Liver (tissue), 3 donors: ENCODE results near the gene PGK2.

ENCODE experiments used
- FOXA1 ChIP-seq: IDR thresholded peaks from 2 replicates; pipeline ENCODE4 v1.6.1; 2016; ENCODE audit warnings: antibody characterized with exemption
- YY1 ChIP-seq: IDR thresholded peaks from 2 replicates; pipeline ENCODE4 v1.6.1; 2016; ENCODE audit warnings: antibody characterized with exemption, mild to moderate bottlenecking
- TF ChIP-seq, protein P1 (sequence below): fragments of 150-350 bp; IDR thresholded peaks from 2 replicates; pipeline ENCODE4 v1.5.1; 2017; ENCODE audit warnings: improper control_type of control experiment, low read depth, low read length; ENCODE audit not compliant: missing input control
- TF ChIP-seq, protein P2 (sequence below): IDR thresholded peaks from 2 replicates; pipeline ENCODE4 v1.6.1; 2016; ENCODE audit warnings: antibody characterized with exemption
- TF ChIP-seq, protein P3 (sequence below): IDR thresholded peaks from 2 replicates; pipeline ENCODE4 v1.6.1; 2016; ENCODE audit warnings: antibody characterized with exemption
- TF ChIP-seq, protein P4 (sequence below): IDR thresholded peaks from 2 replicates; pipeline ENCODE4 v1.6.1; 2016; ENCODE audit warnings: antibody characterized with exemption, mild to moderate bottlenecking
- donor health status: healthy.
- donor health status: healthy.

DNA sequence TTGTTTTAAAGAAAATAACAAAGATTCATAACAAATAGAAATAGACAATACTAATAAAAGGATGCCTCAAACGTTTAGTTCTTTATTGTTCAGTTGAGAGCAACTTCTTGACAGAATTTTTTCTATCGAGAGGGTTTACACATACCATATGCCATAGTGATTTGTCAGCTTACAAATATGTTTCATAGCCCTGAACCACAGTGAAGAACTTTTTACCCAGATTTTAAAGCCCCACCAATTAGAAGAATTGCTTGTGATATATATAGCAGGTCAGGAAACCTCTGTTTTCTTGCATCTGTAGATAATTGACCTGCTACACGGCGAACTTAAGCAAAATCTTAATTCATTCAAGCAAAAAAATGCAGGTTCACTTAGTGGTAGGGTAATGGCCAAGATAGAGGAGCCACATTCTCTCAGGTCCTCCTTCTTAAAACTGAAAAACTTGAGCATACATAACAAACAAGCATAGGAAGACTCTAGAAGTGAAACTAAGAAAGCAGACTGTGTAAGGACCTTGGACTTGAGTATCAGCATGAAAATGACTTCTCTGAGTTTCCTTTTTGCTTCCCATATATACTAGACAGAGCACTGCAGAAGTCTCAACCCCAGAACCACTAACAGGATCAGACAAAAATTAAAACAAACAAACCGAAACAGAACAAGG lies 39.8 kb upstream of the PGK2 start:
- TF ChIP-seq, protein P1, sequence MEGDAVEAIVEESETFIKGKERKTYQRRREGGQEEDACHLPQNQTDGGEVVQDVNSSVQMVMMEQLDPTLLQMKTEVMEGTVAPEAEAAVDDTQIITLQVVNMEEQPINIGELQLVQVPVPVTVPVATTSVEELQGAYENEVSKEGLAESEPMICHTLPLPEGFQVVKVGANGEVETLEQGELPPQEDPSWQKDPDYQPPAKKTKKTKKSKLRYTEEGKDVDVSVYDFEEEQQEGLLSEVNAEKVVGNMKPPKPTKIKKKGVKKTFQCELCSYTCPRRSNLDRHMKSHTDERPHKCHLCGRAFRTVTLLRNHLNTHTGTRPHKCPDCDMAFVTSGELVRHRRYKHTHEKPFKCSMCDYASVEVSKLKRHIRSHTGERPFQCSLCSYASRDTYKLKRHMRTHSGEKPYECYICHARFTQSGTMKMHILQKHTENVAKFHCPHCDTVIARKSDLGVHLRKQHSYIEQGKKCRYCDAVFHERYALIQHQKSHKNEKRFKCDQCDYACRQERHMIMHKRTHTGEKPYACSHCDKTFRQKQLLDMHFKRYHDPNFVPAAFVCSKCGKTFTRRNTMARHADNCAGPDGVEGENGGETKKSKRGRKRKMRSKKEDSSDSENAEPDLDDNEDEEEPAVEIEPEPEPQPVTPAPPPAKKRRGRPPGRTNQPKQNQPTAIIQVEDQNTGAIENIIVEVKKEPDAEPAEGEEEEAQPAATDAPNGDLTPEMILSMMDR, result no peak
- TF ChIP-seq, protein P2, sequence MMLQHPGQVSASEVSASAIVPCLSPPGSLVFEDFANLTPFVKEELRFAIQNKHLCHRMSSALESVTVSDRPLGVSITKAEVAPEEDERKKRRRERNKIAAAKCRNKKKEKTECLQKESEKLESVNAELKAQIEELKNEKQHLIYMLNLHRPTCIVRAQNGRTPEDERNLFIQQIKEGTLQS, result no peak
- TF ChIP-seq, protein P3, sequence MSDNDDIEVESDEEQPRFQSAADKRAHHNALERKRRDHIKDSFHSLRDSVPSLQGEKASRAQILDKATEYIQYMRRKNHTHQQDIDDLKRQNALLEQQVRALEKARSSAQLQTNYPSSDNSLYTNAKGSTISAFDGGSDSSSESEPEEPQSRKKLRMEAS, result no peak
- TF ChIP-seq, protein P4, sequence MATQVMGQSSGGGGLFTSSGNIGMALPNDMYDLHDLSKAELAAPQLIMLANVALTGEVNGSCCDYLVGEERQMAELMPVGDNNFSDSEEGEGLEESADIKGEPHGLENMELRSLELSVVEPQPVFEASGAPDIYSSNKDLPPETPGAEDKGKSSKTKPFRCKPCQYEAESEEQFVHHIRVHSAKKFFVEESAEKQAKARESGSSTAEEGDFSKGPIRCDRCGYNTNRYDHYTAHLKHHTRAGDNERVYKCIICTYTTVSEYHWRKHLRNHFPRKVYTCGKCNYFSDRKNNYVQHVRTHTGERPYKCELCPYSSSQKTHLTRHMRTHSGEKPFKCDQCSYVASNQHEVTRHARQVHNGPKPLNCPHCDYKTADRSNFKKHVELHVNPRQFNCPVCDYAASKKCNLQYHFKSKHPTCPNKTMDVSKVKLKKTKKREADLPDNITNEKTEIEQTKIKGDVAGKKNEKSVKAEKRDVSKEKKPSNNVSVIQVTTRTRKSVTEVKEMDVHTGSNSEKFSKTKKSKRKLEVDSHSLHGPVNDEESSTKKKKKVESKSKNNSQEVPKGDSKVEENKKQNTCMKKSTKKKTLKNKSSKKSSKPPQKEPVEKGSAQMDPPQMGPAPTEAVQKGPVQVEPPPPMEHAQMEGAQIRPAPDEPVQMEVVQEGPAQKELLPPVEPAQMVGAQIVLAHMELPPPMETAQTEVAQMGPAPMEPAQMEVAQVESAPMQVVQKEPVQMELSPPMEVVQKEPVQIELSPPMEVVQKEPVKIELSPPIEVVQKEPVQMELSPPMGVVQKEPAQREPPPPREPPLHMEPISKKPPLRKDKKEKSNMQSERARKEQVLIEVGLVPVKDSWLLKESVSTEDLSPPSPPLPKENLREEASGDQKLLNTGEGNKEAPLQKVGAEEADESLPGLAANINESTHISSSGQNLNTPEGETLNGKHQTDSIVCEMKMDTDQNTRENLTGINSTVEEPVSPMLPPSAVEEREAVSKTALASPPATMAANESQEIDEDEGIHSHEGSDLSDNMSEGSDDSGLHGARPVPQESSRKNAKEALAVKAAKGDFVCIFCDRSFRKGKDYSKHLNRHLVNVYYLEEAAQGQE, result no peak
- no peak for TF ChIP-seq FOXA1
- TF ChIP-seq YY1, result no peak
